GM19025 (cell line): ENCODE measurements around the gene MRM2.
A peak's percentile ranks its signal among the peaks of the same experiment; 100 is the strongest.

ENCODE experiments used
- ATAC-seq: cut with Tn5 transposase; IDR thresholded peaks from one replicate; pipeline ENCODE4 v1.9.1; 2021; ENCODE audit warnings: mild to moderate bottlenecking, low read depth, moderate library complexity; ENCODE audit not compliant: unreplicated experiment

Gene MRM2

DNA sequence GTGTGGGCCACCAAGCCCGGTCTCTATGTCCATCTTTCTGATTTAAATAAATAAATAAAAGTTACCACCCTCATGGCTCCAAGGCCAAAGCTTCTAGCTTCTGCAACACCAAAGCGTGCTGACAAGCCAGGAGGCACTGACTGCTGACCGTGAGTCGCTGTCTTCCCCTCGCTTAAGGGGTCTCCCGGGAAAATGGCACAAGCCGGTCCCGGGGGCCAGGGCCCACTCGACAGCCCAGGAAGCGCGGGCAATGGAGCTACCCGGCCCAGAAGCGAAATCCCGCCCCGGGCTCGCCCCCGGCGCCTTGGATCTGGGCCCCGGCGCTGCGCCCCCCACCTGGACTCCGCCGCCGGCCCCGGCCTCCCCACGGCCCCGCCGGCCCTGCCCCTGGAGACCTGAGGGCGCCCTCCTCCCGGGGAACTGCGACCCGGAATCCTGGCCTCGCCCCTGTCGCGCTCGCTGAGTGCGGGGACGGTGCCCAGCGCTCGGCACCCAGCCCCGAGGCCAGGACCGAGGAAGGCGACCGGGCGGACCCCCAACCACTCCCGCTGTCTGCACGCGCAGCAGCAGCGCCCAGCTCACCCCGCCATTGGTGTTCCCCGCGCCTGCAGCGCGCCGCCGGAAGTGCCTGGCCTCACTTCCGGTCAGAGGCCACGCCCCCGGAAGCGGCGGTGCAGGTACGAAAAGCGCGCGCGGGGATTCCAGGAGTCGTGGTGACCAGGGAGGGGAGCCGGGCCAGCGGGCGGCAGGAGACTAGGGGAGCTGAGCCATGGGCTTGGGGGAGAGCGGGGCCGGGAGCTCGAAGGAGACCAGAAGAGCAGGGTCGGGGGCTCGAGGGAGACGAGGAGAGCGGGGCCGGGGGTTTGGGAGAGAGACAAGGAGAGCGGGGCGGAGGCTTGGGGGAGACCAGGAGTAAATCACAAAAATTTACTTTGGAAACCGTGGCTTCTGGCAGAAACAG, at the start of gene MRM2, which contains the start of gene NUDT1:
Gene MRM2 (minus strand): TSS at position 626 of the 961 bp plus-strand sequence. CDS start 36 bp downstream, at position 590.
Gene NUDT1 (plus strand): TSS at position 647 of the 961 bp plus-strand sequence. CDS start 2,349 bp downstream, outside the sequence.
- peak; percentile 67 for ATAC-seq

DNA sequence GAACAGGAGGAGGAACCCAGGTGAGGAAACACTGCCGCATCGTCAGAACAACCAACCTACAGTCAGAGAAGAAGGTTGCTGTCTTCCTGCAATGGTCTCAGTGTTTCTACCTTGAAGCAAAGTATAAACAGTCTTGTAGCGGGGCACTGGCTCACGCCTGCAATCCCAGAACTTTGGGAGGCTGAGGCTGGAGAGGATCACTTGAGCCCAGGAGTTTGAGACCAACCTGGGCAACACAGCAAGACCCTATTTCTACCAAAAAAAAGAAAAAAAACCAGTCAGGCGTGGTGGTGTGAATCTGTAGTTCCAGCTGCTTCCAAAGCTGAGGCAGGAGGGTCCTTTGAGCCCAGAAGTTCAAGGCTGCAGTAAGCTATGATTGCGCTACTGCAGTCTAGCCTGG, 48.9 kb upstream of the MRM2 start:
- ATAC-seq: no peak

DNA sequence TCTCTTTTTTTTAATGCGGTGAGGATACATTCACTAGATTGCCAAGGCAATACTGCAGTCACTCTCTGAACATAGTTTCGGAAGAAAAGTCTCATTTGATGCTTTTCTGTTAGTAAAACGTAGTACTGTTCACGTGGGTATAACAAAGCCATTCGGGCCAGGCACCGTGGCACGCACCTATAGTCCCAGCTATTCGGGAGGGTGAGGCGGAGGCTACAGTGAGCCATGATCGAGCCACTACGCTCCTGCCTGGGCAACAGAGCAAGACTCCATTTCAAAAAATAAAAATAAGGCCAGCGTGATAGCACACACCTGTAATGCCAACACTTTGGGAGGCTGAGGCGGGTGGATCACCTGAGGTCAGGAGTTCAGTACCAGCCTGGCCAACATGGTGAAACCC, 47.6 kb upstream of the MRM2 start:
- no peak for ATAC-seq

DNA sequence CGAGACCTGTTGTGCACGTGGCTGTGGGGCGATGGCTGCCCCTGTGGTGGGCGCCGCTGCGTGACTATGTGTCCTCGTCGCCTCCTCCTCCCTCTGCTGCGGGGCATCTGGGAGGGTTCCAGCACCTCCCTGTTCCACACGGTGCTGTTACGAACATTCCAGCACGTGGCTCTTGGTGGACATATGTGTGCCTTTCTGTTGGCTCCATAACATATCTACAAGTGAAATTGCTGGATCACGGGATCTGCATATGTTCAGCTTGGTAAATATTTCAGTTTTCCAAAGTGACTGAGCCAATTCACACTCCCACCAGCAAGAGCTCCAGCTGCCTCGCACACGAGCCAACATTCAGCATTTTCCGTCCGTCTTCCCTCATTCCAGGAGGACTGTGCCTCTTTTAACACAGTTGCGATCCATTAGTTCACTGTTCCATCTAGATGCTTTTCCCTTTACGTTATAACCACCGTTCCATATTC, 47.1 kb upstream of the MRM2 start:
- ATAC-seq: no peak

DNA sequence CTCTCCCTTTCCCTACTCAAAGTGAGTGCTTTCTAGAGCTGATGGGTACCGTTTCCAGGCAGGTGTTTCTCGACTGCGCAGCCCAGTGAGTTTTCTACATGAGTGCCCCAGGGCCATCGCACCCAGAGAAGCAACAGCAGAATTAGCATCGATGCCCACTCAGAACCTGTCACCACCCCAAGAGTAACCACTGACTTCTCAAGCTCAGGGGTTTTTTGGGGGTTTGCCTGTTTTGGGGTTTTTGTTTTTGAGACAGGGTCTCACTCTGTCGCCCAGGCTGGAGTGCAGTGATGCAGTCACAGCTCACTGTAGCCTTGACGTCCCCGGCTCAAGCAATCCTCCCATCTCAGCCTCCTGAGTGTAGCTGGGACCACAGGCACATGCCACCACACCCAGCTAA, 46.5 kb upstream of the MRM2 start:
- ATAC-seq: peak; percentile 55

DNA sequence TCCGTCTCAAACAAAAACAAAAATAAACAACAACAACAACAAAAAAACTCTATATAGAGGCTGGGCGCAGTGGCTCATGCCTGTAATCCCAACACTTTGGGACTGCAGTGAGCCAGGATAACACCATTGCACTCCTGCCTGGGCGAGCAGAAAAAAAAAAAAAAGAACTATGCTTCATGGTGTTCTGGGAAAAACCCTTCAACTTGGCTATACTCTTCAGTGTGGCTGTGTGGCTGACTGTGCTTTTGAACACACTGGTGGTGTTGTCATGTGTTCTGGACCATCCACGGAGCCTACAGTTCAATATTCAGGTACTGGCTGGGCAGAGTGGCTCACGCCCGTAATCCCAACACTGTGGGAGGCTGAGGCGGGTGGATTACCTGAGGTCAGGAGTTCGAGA, 45.7 kb upstream of the MRM2 start:
- no peak for ATAC-seq

DNA sequence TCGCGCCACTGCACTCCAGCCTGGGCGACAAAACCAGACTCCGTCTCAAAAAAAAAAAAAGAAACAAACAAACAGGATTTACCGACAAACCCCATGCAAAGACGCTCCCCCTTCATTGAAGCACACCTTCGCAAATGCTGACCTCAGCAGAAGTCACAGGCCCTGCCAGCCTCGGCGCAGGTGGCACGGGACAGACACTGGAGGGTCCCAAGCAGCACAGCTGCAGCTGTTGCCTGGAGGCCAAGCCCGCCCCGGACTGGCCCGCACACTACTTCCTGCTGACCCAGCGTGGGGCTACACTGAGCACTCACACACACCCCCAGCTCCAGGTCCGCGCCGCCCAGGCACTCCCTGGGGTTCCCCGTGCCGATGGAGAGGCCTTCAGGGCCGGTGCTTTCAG, 41.1 kb upstream of the MRM2 start:
- ATAC-seq: no peak

DNA sequence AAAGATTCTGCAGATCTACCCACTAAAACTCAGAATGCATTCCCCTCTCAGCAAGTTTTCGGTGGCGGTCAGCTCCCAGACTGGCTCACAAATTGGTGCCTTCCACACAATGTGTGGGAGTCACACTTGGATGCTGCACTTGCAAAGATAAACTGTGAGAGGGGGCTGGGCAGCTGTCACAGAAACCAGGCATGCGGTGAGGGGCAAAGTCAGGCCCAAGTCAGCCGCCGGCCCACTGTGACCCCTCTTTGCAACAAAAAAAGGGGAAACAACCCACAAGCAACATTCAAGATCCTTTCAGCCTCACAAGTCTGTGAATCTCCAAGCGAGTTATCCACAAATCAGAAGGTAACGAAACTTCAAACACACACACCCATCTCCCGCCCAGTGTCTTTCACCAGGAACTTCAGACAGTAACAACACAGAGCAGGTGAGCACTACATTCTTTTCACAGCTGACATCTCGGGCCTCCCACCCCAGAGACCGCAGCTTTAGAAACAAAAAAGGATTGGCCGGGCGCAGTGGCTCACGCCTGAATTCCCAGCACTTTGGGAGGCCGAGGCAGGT, 40.3 kb upstream of the MRM2 start:
- no peak for ATAC-seq

DNA sequence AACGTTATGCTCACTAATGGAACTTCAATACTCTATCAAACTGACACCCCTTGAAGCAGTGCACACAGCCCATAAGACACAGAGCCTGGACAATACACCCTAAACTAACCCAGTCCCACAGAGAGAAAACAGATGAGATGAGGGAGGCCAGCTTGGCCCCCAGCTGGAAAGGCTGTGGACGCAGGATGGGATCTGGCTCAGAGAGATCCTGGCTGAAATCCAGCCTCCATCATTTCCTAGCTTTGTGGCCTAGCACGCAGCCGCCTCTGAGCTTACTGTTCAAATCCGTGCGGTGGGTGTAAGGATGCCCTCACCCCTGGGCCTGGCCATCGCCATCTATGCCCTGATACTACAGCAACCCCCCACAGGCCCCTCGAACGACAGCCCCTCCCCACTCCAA, 39.5 kb upstream of the MRM2 start:
- ATAC-seq: no peak

DNA sequence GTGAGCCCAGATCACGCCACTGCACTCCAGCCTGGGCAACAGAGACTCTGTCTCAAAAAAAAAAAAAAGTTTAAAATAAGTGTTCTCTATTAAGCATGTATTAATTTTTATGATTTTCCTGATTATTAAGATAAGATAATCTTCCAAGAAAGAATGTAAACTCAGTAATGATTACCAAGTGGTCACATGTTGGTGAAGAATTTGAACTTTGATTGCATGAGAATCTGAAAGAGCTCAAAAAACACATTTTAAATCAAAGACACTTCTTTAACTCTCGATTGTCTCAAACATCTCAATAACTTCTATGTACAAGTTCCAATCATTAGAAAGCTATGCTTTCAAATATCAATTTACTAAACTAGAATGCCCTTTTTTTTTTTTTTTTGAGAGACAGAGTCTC, 38.4 kb upstream of the MRM2 start:
- no peak for ATAC-seq

DNA sequence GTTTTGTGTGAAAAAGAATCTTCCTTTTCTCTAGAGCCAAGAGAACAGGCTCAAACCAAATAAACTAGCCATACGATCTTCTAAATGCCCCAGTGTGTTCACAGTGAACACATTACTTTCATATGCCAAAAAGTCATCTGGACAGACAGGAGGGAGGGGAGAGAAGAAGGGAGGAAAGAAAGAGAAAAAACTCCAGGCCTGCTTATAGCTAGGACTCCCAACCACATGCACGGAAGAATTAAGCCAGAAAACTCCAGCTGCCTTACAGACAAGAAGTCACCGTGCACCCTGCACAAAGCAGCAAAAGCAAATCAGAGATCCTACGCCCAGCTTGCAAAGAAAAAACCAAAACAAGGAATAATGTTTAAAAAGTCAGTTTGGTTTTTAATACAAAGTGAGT, 37.9 kb upstream of the MRM2 start:
- ATAC-seq: no peak

DNA sequence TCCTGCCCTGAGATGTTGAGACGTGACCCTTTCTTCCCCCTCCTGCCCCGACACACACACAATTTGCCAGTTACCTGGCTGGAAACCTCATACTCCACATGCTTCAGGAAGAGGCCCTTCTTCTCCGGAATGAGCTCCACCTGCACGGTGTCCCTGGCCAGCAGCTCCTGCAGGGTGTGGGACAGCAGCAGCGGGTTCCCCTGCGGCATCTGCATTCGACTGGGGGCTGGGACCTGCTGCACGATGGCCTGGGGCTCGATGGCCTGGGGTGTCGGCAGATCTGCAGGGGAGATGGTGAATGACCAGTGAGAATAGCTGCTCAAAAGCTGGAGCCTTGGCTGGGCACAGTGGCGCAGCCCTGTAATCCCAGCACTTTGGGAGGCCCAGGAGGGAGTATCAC, 36.0 kb upstream of the MRM2 start:
- no peak for ATAC-seq

DNA sequence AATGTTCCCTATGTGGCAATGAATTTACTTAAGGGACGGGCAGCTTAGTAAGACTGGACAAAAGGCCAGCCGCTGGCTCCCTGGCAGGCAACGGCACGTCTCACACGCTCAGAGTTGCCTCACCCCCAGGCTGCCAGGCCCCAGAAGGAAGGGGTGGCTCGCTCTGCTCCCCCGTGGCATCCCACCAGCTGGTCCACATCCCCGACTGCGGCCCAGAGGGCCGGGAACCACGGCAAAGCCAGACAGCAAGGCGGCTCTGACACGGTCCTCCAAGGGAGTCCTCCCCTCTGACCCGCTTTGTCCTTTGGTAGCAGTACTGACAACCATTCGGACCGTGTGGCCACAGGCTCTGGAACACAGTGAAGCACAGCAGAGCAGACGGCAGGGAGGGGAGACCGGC, 34.1 kb upstream of the MRM2 start:
- ATAC-seq: no peak

DNA sequence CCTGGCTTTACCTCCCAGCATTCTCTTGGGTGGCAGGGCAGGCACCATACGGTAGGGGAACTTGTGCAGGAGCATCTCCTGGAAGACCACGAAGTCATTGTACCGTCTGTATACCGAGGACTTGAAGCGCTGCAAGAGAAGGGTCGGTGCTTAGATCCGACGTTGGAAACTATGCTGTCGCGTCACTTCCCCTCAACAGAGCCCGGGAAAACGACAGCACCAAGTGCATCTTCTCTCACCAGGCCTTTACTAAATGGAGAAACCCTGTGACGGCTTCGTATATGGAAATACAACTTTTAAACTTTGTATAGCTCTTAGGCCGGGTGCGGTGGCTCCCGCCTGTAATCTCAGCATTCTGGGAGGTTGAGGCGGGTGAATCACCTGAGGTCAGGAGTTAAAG, 33.1 kb upstream of the MRM2 start:
- no peak for ATAC-seq

DNA sequence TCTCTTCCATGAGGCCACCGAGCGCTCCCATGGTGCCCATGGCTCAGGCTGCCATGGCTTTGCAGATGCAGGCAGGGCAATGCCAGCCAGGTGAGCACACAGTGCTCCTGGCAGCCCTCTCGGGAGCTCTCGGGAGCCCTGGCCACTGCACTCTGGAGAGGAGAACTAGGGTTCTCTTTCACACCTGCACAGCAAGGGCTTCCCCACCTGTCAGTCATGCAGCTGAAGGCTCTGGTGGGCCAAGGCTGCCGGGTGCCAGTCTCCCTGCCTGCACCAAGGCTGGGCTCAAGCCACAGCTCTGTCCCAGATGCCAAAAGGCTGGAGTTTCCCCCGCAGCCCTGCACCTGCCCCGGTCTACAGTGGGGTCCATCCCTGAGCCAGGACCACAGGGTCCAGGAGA, 32.7 kb upstream of the MRM2 start:
- ATAC-seq: no peak

DNA sequence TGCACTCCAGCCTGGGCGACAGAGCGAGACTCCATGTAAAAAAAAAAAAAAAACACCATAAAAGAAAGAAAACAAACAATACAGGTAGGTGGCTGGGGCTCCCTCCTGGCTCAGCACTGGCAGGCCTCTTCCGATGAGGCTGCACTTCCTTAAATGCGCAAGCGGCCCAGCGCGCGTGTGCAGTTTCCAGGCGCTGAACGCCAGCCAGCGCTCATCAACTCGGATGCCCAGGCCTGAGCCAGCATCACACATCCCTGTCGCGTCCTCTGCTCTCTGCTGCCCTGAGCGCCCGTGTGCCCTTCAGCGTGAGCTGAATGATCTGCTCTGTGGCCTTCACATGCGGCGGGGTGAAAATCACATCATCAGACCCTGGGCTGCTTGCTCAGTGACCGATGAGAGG, 31.9 kb upstream of the MRM2 start:
- ATAC-seq: no peak

DNA sequence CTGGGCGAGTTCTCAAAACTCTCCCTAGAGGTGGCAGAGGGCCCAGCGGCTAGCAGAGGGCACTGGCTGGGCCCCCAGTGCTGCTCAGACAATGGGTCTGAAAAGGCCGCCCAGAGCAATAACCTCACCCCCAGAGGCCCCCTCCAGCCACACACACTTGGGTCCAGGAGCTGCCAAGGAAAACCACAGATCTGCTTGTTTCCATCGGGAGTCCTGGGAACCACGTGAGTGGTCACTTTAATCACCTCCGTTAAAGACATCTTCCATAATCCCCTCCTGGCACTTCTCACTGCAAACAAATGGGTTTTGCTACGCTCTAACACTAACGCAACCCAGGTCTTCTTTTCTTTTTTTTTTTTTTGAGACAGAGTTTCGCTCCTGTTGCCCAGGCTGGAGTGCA, 30.0 kb upstream of the MRM2 start:
- ATAC-seq: no peak

DNA sequence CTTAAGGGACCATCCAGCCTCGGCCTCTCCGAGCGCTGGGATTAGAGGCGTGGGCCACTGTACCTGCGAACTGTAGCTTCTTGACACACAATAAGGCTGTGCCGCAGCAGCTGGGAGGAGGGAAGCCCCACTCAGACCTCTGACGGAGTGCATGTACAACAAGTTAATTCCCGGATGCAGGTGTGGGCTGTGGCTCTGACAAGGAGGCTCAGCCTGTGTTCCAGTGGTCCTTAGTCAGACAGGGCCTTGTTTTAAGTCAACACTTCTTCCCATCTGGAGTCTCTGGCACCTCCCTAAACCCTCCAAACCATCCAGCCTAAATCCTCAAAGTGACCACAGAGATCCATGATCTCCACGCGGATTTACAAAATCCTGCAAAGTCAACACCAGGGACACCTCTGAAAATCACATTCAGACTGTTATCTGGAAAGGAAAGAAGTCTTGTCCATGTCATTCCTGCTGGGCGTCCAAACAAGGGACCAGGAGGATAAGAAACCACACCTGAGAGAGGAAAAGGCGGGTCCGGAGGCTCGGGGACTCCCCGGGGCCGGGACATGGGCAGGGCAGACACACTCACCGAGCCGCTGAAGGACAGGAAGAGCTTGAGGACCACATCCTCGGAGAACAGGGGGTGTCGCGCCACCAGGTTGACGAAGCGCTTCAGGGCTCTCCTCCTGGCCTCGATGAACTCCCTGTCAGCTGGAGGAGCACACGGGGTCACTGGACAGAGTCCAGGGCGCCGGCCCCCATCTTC, 29.4 kb upstream of the MRM2 start:
- no peak for ATAC-seq

DNA sequence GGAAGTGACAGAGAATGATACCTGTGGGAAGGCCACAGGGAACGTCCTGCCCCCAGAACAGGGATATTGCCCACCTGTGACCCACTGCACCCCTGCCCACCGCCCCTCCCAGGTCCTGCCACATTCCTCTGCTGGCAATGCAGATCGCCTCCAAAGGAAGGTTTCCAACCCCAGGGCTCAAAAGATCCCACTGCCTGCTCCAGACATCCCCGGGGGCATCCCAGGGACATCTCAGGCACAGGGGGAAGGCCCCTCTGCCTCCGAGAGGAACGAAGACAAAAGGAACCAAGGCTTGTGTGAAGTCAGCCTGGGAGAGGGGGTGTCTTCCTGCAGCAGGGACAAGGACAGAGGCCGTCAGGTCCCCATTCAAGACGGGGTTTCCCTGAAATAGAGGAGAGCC, 28.5 kb upstream of the MRM2 start:
- no peak for ATAC-seq

DNA sequence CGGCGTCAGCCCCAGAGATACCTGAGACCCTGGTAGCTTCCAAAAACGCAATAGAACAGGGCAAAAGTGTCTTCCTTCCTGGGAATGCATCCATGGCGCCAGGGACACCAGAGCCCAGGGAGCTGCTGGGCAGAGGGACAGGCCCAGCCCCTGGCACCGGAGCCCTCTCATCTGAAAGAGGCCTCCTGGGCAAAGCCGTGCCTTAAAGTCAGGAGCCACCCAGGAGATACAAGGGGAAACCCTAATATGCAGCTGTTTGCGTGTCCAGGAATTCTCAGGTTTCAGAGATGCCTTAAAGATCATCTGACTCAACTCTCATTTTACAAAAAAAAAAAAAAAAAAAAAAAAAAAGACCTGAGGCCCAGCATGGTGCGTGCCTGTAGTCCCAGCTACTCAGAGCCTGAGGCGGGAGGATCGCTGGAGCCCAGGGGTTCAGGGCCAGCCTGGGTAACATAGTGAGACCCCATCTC, 28.0 kb upstream of the MRM2 start:
- ATAC-seq: no peak
